Central memory CD8-positive, alpha-beta T cell (primary cell): ENCODE measurements around the gene ERC2.

Source experiments
- ATAC-seq: fragments of 150-1000 bp; cut with Tn5 transposase; replicated peaks from 2 replicates; pipeline ENCODE4 v1.10.0; 2022; ENCODE audit warnings: mild to moderate bottlenecking, moderate FRiP score, moderate number of reproducible peaks; ENCODE audit not compliant: poor library complexity, severe bottlenecking; ENCODE audit errors: extremely low read depth
- DNase-seq, 2 donors: peaks; one replicate each; pipeline ENCODE4 v3.0.0; 2021; ENCODE audit warnings: low spot score in 2 of 2
- H3K27ac Mint-ChIP-seq: one replicate; pipeline ENCODE4 v1.8.0; 2022; ENCODE audit warnings: low read depth, mild to moderate bottlenecking, moderate library complexity, mixed read lengths
- H3K27me3 Mint-ChIP-seq: one replicate; pipeline ENCODE4 v1.8.0; 2022; ENCODE audit warnings: mixed read lengths
- H3K36me3 Mint-ChIP-seq: one replicate; pipeline ENCODE4 v1.8.0; 2022; ENCODE audit warnings: mild to moderate bottlenecking, moderate library complexity, mixed read lengths; ENCODE audit not compliant: insufficient read depth
- H3K4me1 Mint-ChIP-seq: one replicate; pipeline ENCODE4 v1.8.0; 2022; ENCODE audit warnings: mixed read lengths
- H3K4me3 Mint-ChIP-seq: one replicate; pipeline ENCODE4 v1.8.0; 2022; ENCODE audit warnings: mild to moderate bottlenecking, moderate library complexity, mixed read lengths
- H3K9me3 Mint-ChIP-seq: one replicate; pipeline ENCODE4 v1.8.0; 2022; ENCODE audit warnings: mixed read lengths

ERC2 gene

GRCh38 chr3:55893045-55893664 is 575.1 kb downstream of the ERC2 start:
- Mint-ChIP-seq H3K36me3 (no peaks in the 10 kb centered on the region), H3K27me3 (no peaks in the 10 kb centered on the region), H3K4me3 (no peak overlapping the region), H3K4me1 (no peaks in the 10 kb centered on the region), H3K27ac (no peak overlapping the region), H3K9me3 (peaks cover 12% of the 10 kb centered on the region)
- no peak for DNase-seq
- no peak for ATAC-seq

GRCh38 chr3:55891106-55891505 is 577.2 kb downstream of the ERC2 start:
- no peak overlapping the region for H3K27ac Mint-ChIP-seq
- no peaks in the 10 kb centered on the region for H3K36me3 Mint-ChIP-seq
- H3K27me3 Mint-ChIP-seq = no peaks in the 10 kb centered on the region
- H3K4me3 Mint-ChIP-seq = no peak overlapping the region
- no peak for DNase-seq
- H3K9me3 Mint-ChIP-seq = peaks cover 10% of the 10 kb centered on the region
- ATAC-seq = no peak
- H3K4me1 Mint-ChIP-seq = no peaks in the 10 kb centered on the region

- ATAC-seq = no peak
- Mint-ChIP-seq H3K4me1 (no peaks in the 10 kb centered on the region), H3K27me3 (no peaks in the 10 kb centered on the region), H3K36me3 (no peaks in the 10 kb centered on the region), H3K4me3 (no peak overlapping the region), H3K9me3 (peaks cover 2% of the 10 kb centered on the region), H3K27ac (no peak overlapping the region)
- DNase-seq = no peak
These were observed 579.9 kb downstream of the ERC2 start for GRCh38 chr3:55888282-55888885.

- Mint-ChIP-seq H3K36me3 (no peaks in the 10 kb centered on the region), H3K4me1 (no peaks in the 10 kb centered on the region)
- DNase-seq = no peak
These were observed 582.5 kb downstream of the ERC2 start for GRCh38 chr3:55885721-55886120.

GRCh38 chr3:55884491-55885285 is 583.6 kb downstream of the ERC2 start:
- H3K4me3 Mint-ChIP-seq = no peak overlapping the region
- ATAC-seq (no peak), DNase-seq (no peak)
- no peaks in the 10 kb centered on the region for H3K36me3 Mint-ChIP-seq
- H3K9me3 Mint-ChIP-seq = no peaks in the 10 kb centered on the region
- H3K27ac Mint-ChIP-seq = no peak overlapping the region
- no peaks in the 10 kb centered on the region for H3K4me1 Mint-ChIP-seq
- no peaks in the 10 kb centered on the region for H3K27me3 Mint-ChIP-seq

More at GRCh38 chr3:55885721-55886120, 582.5 kb downstream of the ERC2 start:
- Mint-ChIP-seq H3K9me3 (no peaks in the 10 kb centered on the region), H3K27ac (no peak overlapping the region), H3K27me3 (no peaks in the 10 kb centered on the region), H3K4me3 (no peak overlapping the region)
- ATAC-seq = no peak

GRCh38 chr3:55884066-55884465 is 584.2 kb downstream of the ERC2 start:
- H3K27me3 Mint-ChIP-seq = no peaks in the 10 kb centered on the region
- DNase-seq (no peak), ATAC-seq (no peak)
- H3K4me1 Mint-ChIP-seq = no peaks in the 10 kb centered on the region
- no peaks in the 10 kb centered on the region for H3K36me3 Mint-ChIP-seq
- H3K9me3 Mint-ChIP-seq = no peaks in the 10 kb centered on the region
- no peak overlapping the region for H3K4me3 Mint-ChIP-seq
- H3K27ac Mint-ChIP-seq = no peak overlapping the region

- Mint-ChIP-seq H3K4me3 (no peak overlapping the region), H3K27ac (no peak overlapping the region), H3K9me3 (no peaks in the 10 kb centered on the region), H3K4me1 (no peaks in the 10 kb centered on the region), H3K36me3 (no peaks in the 10 kb centered on the region), H3K27me3 (no peaks in the 10 kb centered on the region)
- DNase-seq (no peak), ATAC-seq (no peak)
These were observed 586.3 kb downstream of the ERC2 start for GRCh38 chr3:55882006-55882405.

GRCh38 chr3:55880357-55880756 is 587.9 kb downstream of the ERC2 start:
- Mint-ChIP-seq H3K4me3 (no peak overlapping the region), H3K36me3 (no peaks in the 10 kb centered on the region), H3K27me3 (no peaks in the 10 kb centered on the region), H3K9me3 (no peaks in the 10 kb centered on the region), H3K27ac (no peak overlapping the region), H3K4me1 (no peaks in the 10 kb centered on the region)
- ATAC-seq (no peak), DNase-seq (no peak)

GRCh38 chr3:55879901-55880331 is 588.4 kb downstream of the ERC2 start:
- H3K27me3 Mint-ChIP-seq = no peaks in the 10 kb centered on the region
- H3K9me3 Mint-ChIP-seq = no peaks in the 10 kb centered on the region
- no peaks in the 10 kb centered on the region for H3K36me3 Mint-ChIP-seq
- no peaks in the 10 kb centered on the region for H3K4me1 Mint-ChIP-seq
- no peak for DNase-seq
- H3K4me3 Mint-ChIP-seq = no peak overlapping the region
- no peak overlapping the region for H3K27ac Mint-ChIP-seq
- ATAC-seq = no peak

GRCh38 chr3:55877703-55878102 is 590.6 kb downstream of the ERC2 start:
- Mint-ChIP-seq H3K4me1 (no peaks in the 10 kb centered on the region), H3K9me3 (no peaks in the 10 kb centered on the region), H3K4me3 (no peak overlapping the region), H3K27me3 (no peaks in the 10 kb centered on the region), H3K27ac (no peak overlapping the region), H3K36me3 (no peaks in the 10 kb centered on the region)
- DNase-seq = no peak
- no peak for ATAC-seq

- no peaks in the 10 kb centered on the region for H3K4me1 Mint-ChIP-seq
- H3K27me3 Mint-ChIP-seq = no peaks in the 10 kb centered on the region
- ATAC-seq = no peak
- no peak overlapping the region for H3K4me3 Mint-ChIP-seq
- no peaks in the 10 kb centered on the region for H3K36me3 Mint-ChIP-seq
- no peak overlapping the region for H3K27ac Mint-ChIP-seq
- no peak for DNase-seq
- H3K9me3 Mint-ChIP-seq = no peaks in the 10 kb centered on the region
These were observed 591.7 kb downstream of the ERC2 start for GRCh38 chr3:55876560-55876959.

- ATAC-seq (no peak), DNase-seq (no peak)
- H3K36me3 Mint-ChIP-seq = no peaks in the 10 kb centered on the region
- no peak overlapping the region for H3K27ac Mint-ChIP-seq
- H3K4me3 Mint-ChIP-seq = no peak overlapping the region
- no peaks in the 10 kb centered on the region for H3K27me3 Mint-ChIP-seq
- no peaks in the 10 kb centered on the region for H3K9me3 Mint-ChIP-seq
- H3K4me1 Mint-ChIP-seq = no peaks in the 10 kb centered on the region
These were observed 593.2 kb downstream of the ERC2 start for GRCh38 chr3:55875113-55875512.
